Ramos (cell line): Measurements from ENCODE around the gene TNNI3K.

Source experiments
- in situ Hi-C: fragments of 300-500 bp; cut with MboI; formaldehyde crosslinking; loops from one replicate; pipeline ENCODE4 v1.14.3; 2022; ENCODE audit warnings: low sequenced_read_pairs; ENCODE audit not compliant: unreplicated experiment

TNNI3K gene

DNA sequence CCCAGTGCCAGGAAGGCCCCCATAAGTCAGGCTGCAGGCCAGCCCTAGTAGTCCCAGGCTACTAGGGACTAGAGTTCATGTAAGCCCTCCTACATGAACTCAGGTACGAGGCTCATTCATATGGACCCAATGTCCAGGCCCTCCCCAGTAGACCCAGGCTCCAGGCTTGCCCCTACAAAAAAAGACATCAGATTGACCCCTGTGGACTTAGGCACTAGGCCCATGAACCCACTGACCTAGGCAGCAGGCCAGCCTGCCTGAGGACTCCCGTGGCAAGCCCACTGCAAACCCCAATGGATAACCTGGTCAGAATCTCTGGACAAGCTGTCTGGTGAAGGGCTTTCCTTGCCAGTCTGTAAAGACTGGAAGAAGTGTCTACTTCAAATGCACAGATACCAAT lies 51.2 kb downstream of the TNNI3K start:
- in situ Hi-C loops: no loop called here

DNA sequence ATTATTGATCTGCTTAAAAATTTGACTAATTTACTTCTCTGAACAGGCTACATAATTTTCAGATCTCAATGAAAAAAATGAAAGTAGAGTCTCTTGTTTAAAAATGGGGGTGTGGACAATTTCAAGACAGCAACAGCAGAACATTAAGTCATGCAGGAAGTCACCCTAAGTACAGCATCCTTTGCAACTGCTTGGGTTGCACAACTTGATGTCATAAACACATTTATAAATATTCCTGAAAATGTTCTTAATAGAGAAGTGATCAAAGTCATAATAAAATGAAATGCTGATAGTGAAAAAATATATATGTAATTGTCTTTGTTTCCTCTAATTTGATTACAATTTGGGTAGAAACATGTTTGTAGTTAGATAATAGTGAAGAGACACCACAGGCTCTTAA lies 79.3 kb downstream of the TNNI3K start:
- in situ Hi-C loops: no loop called here

DNA sequence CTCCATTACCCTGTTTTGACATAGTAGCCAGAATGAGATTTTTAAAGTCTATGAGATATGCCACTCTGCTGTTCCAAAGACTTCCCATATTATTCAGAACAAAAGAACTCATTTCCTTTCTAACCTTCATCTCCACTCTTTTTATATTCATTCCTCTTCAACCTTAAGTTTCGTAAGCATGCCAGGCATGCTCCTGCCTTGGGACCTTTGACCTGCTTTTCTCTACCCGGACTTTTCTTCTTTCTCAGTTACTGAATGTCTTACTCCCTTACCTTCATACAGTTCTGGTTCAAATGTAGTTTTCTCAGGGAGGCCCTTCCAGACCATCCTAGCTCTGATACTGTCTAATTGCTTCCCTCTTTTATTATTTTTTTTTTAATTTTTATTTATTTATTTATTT lies 81.1 kb downstream of the TNNI3K start:
- in situ Hi-C loops: no loop called here

DNA sequence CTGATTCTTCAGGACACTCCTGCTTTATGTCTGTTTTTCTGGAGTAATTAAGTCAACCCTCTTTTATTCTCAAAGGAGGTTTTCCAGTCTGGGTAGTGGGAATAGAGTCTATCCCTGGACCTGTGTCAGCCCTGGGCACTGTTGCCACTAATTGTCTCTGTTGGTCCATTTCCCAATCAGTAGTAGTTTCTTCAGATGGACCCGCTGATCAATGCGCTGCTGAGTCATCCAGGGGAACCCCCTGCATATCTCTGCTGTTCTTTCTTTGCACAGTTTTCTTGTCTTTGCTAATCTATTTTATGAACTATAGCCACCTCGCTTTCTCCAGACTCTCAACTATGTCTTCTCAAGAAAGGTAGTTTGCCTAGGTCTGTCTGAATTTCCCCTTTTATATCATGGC lies 82.5 kb downstream of the TNNI3K start:
- in situ Hi-C loops: no loop called here

DNA sequence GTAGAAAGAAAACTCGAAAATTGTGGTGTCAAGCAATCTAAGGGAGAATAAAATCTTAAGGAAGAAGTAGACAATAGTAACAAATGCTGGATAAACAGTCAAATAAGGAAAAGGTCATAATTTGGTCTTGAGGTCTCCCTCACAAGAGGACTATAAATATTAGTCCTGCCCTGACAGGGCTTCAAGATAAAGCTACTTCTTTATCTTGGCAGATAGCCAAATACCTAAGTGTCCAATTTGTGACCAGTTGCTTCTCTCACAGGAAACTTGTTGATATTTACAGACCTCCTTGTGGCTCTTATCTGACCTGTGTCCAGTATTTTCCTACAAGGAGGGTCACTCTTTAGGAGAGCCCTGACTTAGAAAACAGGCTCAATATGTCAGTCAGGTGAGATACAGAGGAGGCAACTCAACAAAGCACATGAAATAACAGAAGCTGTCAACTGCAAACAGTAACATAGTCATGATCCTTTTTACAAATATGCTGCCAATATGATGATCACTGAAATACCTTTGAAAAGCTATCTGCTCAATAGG lies 88.8 kb downstream of the TNNI3K start:
- in situ Hi-C loops: no loop called here

DNA sequence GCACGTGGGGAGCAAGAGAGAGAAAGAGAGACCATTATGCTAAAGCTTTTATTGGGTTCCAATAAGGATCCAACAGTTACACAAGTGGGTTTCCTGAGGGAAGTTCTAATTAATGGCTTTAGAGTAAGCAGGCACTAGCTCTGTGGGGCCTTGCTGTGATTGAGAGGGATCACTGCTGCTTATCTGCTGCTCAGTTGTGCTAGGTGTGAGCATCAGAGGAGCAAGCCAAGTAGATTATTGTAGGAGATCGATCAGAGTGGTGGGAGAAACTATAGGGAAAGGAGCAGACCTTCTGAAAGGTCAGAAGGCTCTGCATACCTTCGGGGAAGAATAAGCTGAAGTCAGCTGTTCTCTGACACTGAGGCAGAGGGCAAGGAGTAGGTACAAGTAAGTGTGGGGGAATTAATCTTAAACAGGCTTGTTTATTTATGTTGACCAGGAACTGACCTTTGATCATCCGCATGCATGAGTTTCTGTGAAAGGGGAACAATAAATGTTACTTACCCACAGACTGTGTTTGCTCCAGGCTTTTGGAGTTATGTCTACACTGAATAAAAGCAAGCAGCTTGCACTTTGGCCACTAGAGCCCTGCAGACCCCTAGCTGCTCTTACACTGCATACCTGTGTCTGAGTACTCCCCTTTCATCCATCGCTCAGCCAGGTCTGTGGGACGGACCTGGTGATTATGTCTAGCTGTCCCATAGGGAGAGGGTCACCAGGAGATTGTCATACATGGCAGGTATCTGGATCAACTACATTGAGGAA lies 89.7 kb downstream of the TNNI3K start:
- in situ Hi-C loops: no loop called here

DNA sequence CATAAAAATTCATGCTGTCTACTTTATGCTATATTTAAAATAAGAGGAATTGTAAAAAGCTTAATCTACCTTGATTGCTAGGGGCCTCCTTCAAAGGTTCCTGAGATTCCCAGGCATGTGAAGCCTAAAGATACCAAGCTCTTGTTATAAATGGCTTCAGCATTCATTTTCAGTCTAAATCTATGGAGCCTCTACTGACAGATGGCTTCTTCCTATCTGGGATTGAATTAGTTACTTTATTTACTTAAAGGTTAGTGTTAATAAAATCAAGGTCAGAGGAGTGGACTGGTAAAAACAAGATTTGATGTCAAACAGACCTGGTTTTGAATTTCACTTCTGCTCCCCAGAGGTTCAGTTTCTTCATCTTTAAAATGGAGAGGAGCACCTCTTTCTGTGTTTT lies 93.7 kb downstream of the TNNI3K start:
- in situ Hi-C loops: no loop called here

DNA sequence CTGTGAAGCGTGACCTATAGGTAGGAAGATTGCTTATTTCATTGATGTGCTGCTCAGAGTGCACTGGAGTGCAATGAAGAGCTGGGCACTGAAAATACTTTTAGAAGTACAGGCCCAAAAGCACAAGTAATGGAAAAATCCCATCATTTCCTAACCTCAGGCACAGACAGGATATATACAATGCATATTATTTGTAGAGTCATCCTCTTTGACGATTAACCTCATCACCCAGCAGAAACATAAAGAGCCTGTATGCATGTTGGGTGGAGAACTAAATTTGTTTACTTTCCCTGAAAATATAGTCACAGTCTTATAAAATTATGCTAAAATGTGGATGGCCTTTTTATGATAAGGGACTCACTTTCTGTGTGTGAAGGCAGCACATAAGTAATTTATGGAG lies 98.1 kb downstream of the TNNI3K start:
- in situ Hi-C loops: no loop called here

DNA sequence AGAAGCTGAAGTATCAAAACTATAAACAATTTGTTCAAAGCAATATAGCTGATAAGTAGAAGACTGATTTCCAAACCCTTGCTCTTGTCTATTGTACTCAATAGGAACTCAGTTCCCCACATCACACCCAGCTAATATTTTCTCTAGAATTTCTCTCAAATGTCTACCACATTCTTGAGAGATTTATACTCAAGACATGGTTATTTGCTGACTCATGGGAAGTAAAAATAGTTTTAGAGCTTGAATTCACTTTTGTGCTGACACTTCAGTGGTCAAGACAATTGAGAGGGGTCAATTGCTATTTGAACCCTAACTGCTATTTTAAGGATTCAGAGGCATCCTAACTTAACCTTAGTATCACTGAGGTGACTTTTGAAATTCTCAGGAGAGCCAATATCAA lies 99.0 kb downstream of the TNNI3K start:
- in situ Hi-C loops: no loop called here

DNA sequence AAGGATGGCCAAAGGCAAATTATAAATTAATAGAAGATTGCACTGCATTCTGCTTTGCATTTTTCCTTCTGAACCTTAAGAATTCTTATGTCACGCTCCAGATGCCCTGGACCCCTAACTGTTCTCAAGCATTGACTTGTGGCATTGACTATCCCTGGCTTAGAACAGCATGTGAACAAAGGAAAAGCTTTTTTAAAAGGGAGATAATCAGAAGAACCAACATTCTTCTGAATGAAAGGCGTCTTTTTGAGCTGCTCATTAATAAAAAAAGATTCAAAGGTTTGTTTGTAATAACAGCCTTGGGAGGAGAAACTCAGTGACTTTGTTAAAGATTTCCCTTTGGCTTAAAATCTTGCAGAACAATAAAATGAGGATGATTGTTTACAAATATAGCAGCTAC lies 105.5 kb downstream of the TNNI3K start:
- in situ Hi-C loops: no loop called here

DNA sequence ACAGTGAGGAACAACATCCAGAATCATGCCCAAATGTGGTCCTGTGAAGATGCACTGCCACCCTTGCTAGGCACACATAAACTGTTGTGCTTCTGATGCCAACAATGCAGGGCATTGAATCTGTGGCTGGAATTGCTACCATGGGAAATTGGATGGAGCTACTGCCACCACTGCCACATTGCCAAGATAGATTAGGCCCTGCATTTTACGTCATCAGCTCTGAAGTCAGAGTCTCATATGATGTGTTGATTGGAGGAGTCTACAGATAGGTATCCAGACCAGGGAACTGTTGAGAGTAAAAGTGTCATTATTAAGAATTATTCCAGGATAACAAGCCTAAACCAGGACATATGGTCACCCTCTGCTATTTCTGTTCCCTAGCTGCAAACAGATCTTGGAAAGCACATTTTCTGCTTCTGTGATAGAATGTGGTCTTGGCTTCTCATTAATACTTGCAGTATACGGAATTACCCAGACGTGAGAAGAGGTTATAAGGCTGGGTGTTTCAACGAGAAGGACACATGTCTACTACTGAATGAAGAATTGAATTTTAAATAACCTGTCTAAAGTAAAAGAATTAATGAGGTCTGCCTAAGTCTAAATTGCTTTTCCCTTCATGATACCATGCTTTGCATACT lies 106.6 kb downstream of the TNNI3K start:
- in situ Hi-C loops: no loop called here

DNA sequence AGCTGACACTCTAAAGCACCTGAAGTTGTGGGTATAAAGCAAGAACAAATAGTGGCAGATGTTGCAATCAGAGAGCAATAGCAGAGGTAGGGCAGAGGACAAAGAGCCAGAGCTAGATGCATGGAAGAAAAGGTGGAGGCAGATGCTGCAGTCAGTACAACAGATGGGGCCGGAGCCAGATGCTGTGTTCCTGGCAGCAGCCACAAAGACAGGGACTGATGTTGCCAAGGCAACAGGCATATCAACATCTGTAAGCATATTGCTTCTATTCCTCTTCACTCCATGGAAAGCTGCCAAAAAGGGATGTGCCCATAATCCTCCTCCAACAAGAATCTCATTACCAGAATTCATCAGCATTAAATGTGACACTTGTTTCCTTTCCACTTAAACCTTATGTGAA lies 108.0 kb downstream of the TNNI3K start:
- in situ Hi-C loops: no loop called here

DNA sequence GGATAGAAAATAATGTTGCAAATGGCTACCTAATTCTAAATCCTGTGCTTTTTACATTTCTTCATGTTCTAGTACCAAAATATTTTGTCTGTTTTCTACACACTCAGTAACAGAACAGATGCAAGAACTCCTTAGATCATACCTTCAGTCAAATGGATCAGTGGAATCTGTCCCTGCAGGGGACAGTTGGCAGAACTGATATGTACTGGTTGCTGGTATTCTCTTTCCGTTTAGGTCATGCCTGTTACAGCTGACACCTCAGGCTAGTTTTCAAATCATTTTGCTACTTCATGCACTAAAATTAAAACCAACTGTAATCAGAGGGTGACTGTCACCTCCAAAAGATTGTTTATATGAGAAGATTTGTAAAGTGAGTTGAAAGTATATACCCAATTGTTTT lies 109.2 kb downstream of the TNNI3K start:
- in situ Hi-C loops: no loop called here

DNA sequence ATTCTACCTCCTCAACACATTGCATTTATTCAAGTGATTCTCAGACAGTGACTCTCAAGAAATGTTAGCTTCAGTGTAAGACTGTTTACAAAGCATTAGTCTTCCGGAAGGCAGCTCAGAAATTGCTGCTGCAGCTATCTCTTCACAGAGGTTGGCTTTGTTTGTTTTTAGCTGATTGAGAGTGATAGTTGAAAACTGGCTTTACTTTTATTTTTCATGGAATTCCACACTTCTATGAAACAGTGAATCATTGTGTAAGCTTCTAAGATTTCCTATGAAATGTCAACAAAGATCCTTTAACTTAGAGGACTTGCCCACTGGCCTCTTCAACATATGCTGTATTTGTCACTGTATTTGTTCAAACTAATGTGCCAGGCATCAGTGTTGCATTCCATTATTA lies 121.3 kb downstream of the TNNI3K start:
- in situ Hi-C loops: no loop called here

DNA sequence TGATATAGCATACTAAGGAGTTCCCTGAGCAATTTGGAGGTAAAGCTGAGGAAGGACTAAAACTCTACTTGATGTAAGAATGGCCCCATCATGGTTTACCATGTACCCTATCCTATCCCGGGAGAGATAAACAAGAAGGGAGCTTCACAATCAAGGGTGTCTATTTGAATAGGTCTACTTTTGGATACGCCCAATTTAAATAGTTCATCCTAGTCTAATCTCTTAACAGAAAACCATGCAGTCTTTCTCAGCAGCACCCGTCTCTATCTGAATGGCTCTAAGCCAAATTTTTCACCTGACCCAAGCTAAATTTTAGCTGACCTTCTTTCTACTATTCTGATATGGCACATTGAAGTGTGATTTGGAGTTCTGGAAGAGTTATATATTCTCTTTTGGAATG lies 122.0 kb downstream of the TNNI3K start:
- in situ Hi-C loops: no loop called here

DNA sequence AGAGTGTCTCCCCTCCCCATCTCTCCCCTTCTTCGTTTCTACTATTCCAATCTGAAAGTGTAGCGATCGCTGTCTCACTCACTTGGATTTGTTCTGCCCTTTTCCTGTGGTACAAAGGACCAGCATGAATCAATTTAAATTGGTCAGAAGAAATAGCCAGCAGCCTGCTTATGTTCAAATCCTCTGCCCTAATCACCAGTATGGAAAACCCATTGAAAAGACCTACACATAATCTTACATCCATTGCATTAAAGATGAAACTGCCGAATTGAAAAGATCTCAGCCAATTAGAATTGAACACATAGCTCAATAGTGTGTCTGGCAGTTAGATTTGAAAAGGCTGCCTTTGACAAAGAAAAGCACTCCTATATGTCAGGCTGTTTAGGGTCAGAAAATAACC lies 122.6 kb downstream of the TNNI3K start:
- in situ Hi-C loops: no loop called here

DNA sequence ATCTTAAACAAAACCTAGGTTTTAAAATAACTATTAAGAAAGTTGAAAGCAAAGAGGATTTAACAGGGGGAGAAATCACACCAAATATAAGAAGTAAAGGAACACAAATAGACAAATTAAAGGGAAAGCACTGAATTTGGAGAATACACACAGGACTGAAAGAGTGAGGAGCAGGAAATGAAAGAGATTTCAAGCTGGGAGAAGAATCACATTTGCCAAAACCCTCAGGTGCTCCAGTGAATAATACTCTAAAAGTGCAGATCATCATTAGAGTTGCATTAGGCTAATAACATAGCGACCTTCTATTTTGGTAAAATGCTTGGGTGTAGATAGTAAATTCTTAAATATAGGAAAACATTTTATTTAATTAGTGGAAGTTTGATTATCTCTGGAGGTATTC lies 127.5 kb downstream of the TNNI3K start:
- in situ Hi-C loops: no loop called here

DNA sequence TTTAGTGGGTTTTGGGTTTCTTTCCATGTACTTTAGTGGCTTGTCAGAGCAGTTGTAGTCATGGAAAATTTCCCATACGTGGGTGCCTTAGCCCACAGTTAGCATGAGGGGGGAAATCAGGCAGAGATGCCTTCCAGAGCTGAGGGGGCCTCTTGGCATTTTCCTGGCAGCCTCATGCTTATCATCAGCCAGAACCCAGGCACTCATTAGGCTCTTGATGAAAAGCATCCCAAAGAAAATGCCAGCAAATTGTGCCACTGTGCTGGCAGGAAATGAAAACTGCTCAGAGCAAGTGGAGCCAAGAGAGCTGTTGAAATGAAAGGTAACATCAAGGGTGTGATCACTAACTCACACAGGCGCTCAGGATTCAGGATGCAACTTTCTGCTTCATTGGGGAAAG lies 128.0 kb downstream of the TNNI3K start:
- in situ Hi-C loops: no loop called here

DNA sequence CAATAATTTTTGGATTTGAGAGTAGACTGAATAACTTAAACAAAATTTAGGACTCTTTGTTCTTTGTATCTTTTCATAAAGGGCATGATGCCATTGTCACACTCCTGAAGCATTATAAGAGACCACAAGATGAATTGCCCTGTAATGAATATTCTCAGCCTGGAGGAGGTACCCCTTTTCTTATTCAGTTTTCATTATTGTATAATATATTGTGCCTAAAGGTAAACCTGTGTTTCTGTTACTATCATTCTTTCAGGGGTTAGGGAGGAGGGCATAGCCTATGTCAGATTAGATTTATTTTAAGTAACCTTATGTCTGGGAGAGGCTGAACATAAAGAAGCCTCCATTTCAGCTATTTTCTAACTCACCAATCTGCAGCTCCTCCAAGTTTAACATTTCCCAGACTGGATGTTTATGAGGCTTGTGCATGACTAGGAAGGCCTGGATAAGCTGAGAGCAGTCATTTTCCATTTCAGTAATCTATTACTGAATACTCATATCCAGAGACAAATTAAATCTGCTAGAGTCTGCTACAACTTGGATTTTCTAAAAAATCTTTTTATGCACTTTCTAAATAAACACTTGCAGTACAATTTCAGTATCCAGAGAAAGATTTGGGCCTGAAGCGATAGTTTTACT lies 132.1 kb downstream of the TNNI3K start:
- in situ Hi-C loops: no loop called here

DNA sequence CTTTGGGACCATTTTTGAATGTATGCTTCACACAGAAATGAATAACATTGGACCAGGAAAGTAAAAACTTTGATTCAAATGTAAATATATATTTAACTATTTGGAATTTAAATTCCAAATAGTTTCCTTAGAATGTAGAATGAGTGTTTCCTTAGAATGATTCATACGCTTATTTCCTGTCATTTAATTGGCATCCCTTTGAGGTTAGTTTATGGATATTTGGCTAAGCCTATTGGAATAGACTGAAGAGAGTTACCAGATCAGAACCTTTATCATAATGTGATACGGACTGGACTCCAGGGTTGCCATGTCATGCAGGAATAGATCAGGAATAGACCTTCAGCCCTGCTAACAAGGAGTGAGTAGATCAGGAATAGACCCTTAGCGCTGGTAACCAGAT lies 133.1 kb downstream of the TNNI3K start:
- in situ Hi-C loops: no loop called here

DNA sequence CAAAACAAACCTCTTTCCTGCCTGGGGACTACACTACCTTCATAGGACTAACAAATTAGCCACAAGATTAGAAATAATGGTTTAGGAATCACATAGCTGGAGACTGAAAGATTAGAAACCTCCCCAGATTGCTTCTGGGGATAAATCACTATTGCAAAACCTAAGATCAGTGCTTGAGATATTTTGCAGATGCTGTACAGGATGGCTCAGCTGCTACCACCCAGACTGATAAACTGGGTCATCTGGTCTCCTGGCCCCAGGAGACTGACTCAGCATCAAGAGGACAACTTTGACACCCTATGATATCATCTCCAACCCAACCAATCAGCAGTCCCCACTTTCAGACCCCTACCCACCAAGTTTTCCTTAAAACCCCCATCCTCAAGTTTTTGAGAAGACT lies 140.2 kb downstream of the TNNI3K start:
- in situ Hi-C loops: no loop called here
